B cell (primary cell): Measurements from ENCODE around the gene DGCR2. TPM values are rescaled to one million over a fixed set of nuclear protein-coding genes. Genes with fewer than 3 reads are reported as not detected.

Experiments
- ATAC-seq: fragments of 200-7000 bp; cut with Tn5 transposase; one replicate; pipeline ENCODE4 v1.10.0; 2021; ENCODE audit warnings: low read depth, mild to moderate bottlenecking, moderate number of reproducible peaks, moderate library complexity
- CTCF ChIA-PET: fragments of 350-600 bp; sonication (Branson Sonifier 250); formaldehyde crosslinking; loops from one replicate; lab custom pipeline; 2021; ENCODE audit warnings: antibody characterized with exemption, inconsistent platforms; lab: Charles Lee
- POLR2A ChIA-PET: fragments of 350-600 bp; sonication (Branson Sonifier 250); formaldehyde crosslinking; loops from one replicate; lab custom pipeline; 2021; ENCODE audit warnings: antibody characterized with exemption; lab: Charles Lee
- DNase-seq: peaks from one replicate; pipeline ENCODE4 v3.0.0; 2013
- H2AFZ ChIP-seq: 2 replicates; pipeline ENCODE4 v1.6.1; 2012; ENCODE audit warnings: mild to moderate bottlenecking, low read depth, low read length; ENCODE audit not compliant: insufficient read depth, poor library complexity, severe bottlenecking
- H3K27ac ChIP-seq, 2 donors: 1 replicate in 1 of 2; 2 replicates in 1 of 2; pipeline ENCODE4 v1.5.1; 2012 to 2013; ENCODE audit warnings: low read length in 2 of 2, mild to moderate bottlenecking in 2 of 2, moderate library complexity in 1 of 2
- H3K27me3 ChIP-seq, 4 experiments: fragments of 200-600 bp in 1 of 4; sonication (generic) in 1 of 4; replicated peaks in 1 of 4; 1 replicate in 2 of 4; 2 replicates in 2 of 4; pipeline versions ENCODE4 v1.6.1 to v1.7.0; 2013 to 2016; ENCODE audit warnings: low read length in 3 of 4, mild to moderate bottlenecking in 2 of 4, mixed read lengths in 1 of 4, moderate library complexity in 1 of 4; ENCODE audit not compliant: insufficient read depth in 4 of 4, control insufficient read depth in 3 of 4; ENCODE audit errors: control extremely low read depth in 1 of 4
- H3K36me3 ChIP-seq, 2 experiments: replicated peaks in 1 of 2; 1 replicate in 1 of 2; 2 replicates in 1 of 2; pipeline versions ENCODE4 v1.6.1 to v1.7.1; 2013; ENCODE audit warnings: low read length in 1 of 2; ENCODE audit not compliant: insufficient read depth in 2 of 2, control insufficient read depth in 1 of 2; ENCODE audit errors: control extremely low read depth in 1 of 2, extremely low read depth in 1 of 2
- H3K4me1 ChIP-seq, 2 donors: fragments of 200-600 bp in 1 of 2; sonication (generic) in 1 of 2; 1 replicate in 1 of 2; 2 replicates in 1 of 2; pipeline versions ENCODE4 v1.5.1 to v1.6.1; 2013 to 2017; ENCODE audit warnings: low read length in 2 of 2; ENCODE audit not compliant: control insufficient read depth in 2 of 2, insufficient read depth in 2 of 2
- H3K4me2 ChIP-seq: replicated peaks from 2 replicates; pipeline ENCODE3; 2012; ENCODE audit warnings: mild to moderate bottlenecking, low read depth, low read length; ENCODE audit not compliant: poor library complexity, severe bottlenecking
- H3K4me3 ChIP-seq, 5 experiments: fragments of 200-600 bp in 1 of 5; sonication (generic) in 1 of 5; 1 replicate in 3 of 5; 2 replicates in 2 of 5; pipeline versions ENCODE4 v1.5.1 to v1.7.0; 2011 to 2016; ENCODE audit warnings: low read length in 4 of 5, mild to moderate bottlenecking in 4 of 5, low read depth in 2 of 5, control low read depth in 1 of 5, moderate library complexity in 1 of 5; ENCODE audit not compliant: insufficient read depth in 1 of 5; ENCODE audit errors: control extremely low read depth in 1 of 5, extremely low read depth in 1 of 5
- H3K79me2 ChIP-seq: fragments of 200-600 bp; sonication (generic); one replicate; pipeline ENCODE4 v1.6.0; 2016; ENCODE audit warnings: low read length; ENCODE audit not compliant: control insufficient read depth, insufficient read depth
- H3K9ac ChIP-seq: fragments of 200-600 bp; sonication (generic); 2 replicates; pipeline ENCODE4 v1.6.1; 2017; ENCODE audit warnings: mild to moderate bottlenecking, low read length, moderate library complexity
- H3K9me3 ChIP-seq, 3 donors: one replicate each; pipeline versions ENCODE4 v1.6.1 to v1.7.1; 2013; ENCODE audit warnings: low read length in 2 of 3; ENCODE audit not compliant: control insufficient read depth in 2 of 3, insufficient read depth in 1 of 3; ENCODE audit errors: control extremely low read depth in 1 of 3
- H4K20me1 ChIP-seq: 2 replicates; pipeline ENCODE4 v1.6.0; 2012; ENCODE audit warnings: mild to moderate bottlenecking, low read length; ENCODE audit not compliant: insufficient read depth, control insufficient read depth, poor library complexity, severe bottlenecking
- H3K27ac Mint-ChIP-seq: one replicate; pipeline ENCODE4 v1.8.0; 2021; ENCODE audit warnings: mixed read lengths
- H3K27me3 Mint-ChIP-seq: one replicate; pipeline ENCODE4 v1.8.0; 2021; ENCODE audit warnings: mixed read lengths
- H3K4me1 Mint-ChIP-seq: one replicate; pipeline ENCODE4 v1.8.0; 2021; ENCODE audit warnings: mixed read lengths
- H3K4me3 Mint-ChIP-seq: one replicate; pipeline ENCODE4 v1.8.0; 2021; ENCODE audit warnings: mixed read lengths
- H3K9me3 Mint-ChIP-seq: one replicate; pipeline ENCODE4 v1.8.0; 2022; ENCODE audit warnings: mixed read lengths; ENCODE audit not compliant: insufficient read depth
- EZH2 ChIP-seq: IDR thresholded peaks from 2 replicates; pipeline ENCODE4 v1.6.1; 2012; ENCODE audit warnings: borderline replicate concordance, low read depth, mild to moderate bottlenecking, moderate library complexity, low read length; ENCODE audit not compliant: insufficient read depth, poor library complexity, severe bottlenecking
- WGBS: methylation state at CpG from one replicate; pipeline ENCODE4 v1.1.5; 2013; ENCODE audit warnings: missing lambda C conversion rate; ENCODE audit not compliant: insufficient coverage; 5-methylcytosine and 5-hydroxymethylcytosine counted together
- intact Hi-C: fragments of 100-400 bp; cut with micrococcal nuclease; formaldehyde crosslinking; loops from one replicate; pipeline ENCODE4 v1.10.0; 2022
- polyA plus RNA-seq: library from polyadenylated mRNA; depleted of rRNA; stranded (reverse); fragments of >200 nt; gene quantifications from 2 replicates; pipeline ENCODE4 v1.2.3, GENCODE V29; 2012
- total RNA-seq, 2 donors: library from RNA; stranded (reverse); fragments of 120-200 nt in 1 of 2; gene quantifications; 1 replicate in 1 of 2; 2 replicates in 1 of 2; pipeline versions ENCODE4 v1.2.3 to v1.2.4, GENCODE V29; 2013 to 2022
- TF ChIP-seq, protein P1 (sequence below): fragments of 200-600 bp; IDR thresholded peaks from one replicate; pipeline ENCODE4 v1.8.0; 2022; ENCODE audit warnings: antibody characterized with exemption, mild to moderate bottlenecking

The DGCR2 gene
- total and polyA plus RNA-seq, 2 donors (not counting 1 experiment from before 2014, with no cell fraction given), result 28.8 to 49.5 TPM

- Histone ChIP-seq H3K27me3 (peaks cover 0 to 17% (median 8%) of the 10 kb centered on the region in 4 experiments), H4K20me1 (peaks cover 3% of the 10 kb centered on the region), H3K9me3 (peaks cover 0 to 5% (median 0%) of the 10 kb centered on the region in 3 donors), H3K36me3 (peaks cover 0 to 34% of the 10 kb centered on the region in 2 experiments), H3K79me2 (peaks cover 26% of the 10 kb centered on the region), H3K27ac (peak overlapping the region; percentile 85 to 94), H3K4me2 (peak overlapping the region; percentile 95), H3K9ac (peak overlapping the region; percentile 95), H3K4me1 (peaks cover 9 to 17% of the 10 kb centered on the region in 2 donors), H3K4me3 (peak overlapping the region; percentile 78 to 96 (median 87)), H2AFZ (peak overlapping the region; percentile 88)
- peaks cover 16% of the 10 kb centered on the region for H3K4me1 Mint-ChIP-seq
- H3K9me3 Mint-ChIP-seq, result no peaks in the 10 kb centered on the region
- 5% methylated on average over 17 of the region's 17 CpGs for WGBS
- peak overlapping the region; percentile 99 for H3K4me3 Mint-ChIP-seq
- peak overlapping the region; percentile 97 for H3K27ac Mint-ChIP-seq
- CTCF ChIA-PET, result interaction anchor here (0.6 to 7.2 kb wide), 23 partner anchors 10 to 486 kb away, joined by 3 to 73 read pairs (median 4); partner anchors contain the start of genes C22orf39, CDC45, DGCR2 and SLC25A1
- POLR2A ChIA-PET, result interaction anchor here (0.9 to 2.4 kb wide), 6 partner anchors 22 to 486 kb away, joined by 3 to 20 read pairs (median 5); partner anchors contain the start of genes CDC45, DGCR2 and SLC25A1
- peaks cover 9% of the 10 kb centered on the region for H3K27me3 Mint-ChIP-seq
- intact Hi-C loops, result loop anchor here (1.0 to 5.0 kb wide), 9 partner anchors 22 to 486 kb away; partner anchors contain the start of genes CDC45, CLTCL1, DGCR2 and MRPL40
- ATAC-seq, result no peak
- TF ChIP-seq, protein P1, sequence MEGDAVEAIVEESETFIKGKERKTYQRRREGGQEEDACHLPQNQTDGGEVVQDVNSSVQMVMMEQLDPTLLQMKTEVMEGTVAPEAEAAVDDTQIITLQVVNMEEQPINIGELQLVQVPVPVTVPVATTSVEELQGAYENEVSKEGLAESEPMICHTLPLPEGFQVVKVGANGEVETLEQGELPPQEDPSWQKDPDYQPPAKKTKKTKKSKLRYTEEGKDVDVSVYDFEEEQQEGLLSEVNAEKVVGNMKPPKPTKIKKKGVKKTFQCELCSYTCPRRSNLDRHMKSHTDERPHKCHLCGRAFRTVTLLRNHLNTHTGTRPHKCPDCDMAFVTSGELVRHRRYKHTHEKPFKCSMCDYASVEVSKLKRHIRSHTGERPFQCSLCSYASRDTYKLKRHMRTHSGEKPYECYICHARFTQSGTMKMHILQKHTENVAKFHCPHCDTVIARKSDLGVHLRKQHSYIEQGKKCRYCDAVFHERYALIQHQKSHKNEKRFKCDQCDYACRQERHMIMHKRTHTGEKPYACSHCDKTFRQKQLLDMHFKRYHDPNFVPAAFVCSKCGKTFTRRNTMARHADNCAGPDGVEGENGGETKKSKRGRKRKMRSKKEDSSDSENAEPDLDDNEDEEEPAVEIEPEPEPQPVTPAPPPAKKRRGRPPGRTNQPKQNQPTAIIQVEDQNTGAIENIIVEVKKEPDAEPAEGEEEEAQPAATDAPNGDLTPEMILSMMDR, result no peak
- no peak for TF ChIP-seq EZH2
- no peak for DNase-seq
Observed at GRCh38 chr22:19143967-19144400, 21.8 kb upstream of the DGCR2 start.

DNA sequence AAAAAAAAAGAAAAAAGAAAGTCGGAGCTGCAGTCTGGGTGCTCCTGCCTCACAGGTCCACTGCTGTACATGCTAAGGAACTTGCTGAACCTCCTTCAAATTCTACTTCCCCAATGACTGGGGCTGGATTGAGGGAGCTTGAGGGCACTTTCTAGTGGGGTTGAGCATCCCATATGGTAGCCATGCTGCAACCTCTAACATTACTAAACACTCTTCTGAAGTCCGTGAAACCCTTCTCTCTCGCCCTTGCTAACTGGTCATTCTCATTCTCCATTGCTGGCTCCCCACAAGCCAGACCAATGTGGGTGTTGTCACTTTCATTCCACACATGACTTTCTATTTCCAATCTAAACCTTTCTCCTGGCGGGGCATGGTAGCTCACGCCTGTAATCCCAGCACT, 21.0 kb upstream of the DGCR2 start:
- Histone ChIP-seq H3K4me1 (peaks cover 5 to 12% of the 10 kb centered on the region in 2 donors), H3K4me3 (no peak overlapping the region), H3K9ac (no peak overlapping the region), H3K79me2 (peaks cover 26% of the 10 kb centered on the region), H3K27ac (no peak overlapping the region), H4K20me1 (peaks cover 3% of the 10 kb centered on the region), H3K27me3 (peaks cover 0 to 9% (median 4%) of the 10 kb centered on the region in 4 experiments), H3K9me3 (no peaks in the 10 kb centered on the region), H3K36me3 (peaks cover 0 to 42% of the 10 kb centered on the region in 2 experiments), H2AFZ (no peak overlapping the region), H3K4me2 (peak overlapping the region; percentile 95)
- no peak for TF ChIP-seq EZH2
- TF ChIP-seq, protein P1, result no peak
- DNase-seq (no peak), ATAC-seq (no peak)
- intact Hi-C loops, result loop anchor here (5.0 kb wide), 1 partner anchor 36 kb away; no protein-coding TSS in a partner anchor
- no peak overlapping the region for H3K27ac Mint-ChIP-seq
- H3K4me1 Mint-ChIP-seq, result peaks cover 15% of the 10 kb centered on the region
- H3K27me3 Mint-ChIP-seq, result peaks cover 9% of the 10 kb centered on the region
- 100% methylated on average over 4 of the region's 5 CpGs for WGBS
- no peaks in the 10 kb centered on the region for H3K9me3 Mint-ChIP-seq
- ChIA-PET CTCF (interaction anchor here (1.2 to 7.2 kb wide), 6 partner anchors 30 to 487 kb away, joined by 4 to 73 read pairs (median 15); partner anchors contain the start of gene SLC25A1), POLR2A (interaction anchor here (0.7 to 2.4 kb wide), 2 partner anchors 21 to 288 kb away, joined by 3 to 20 read pairs; partner anchors contain the start of genes DGCR2 and HIRA)
- H3K4me3 Mint-ChIP-seq, result peak overlapping the region; percentile 99
